Tibial artery (tissue), 4 donors: Measurements from ENCODE around the gene APOA1.
A peak's percentile ranks its signal among the peaks of the same experiment; 100 is the strongest.

Experiments
- DNase-seq, 2 donors: peaks; one replicate each; pipeline ENCODE4 v3.0.0-alpha.2; 2019
- H3K27ac ChIP-seq, 2 donors: fragments of 200-600 bp; sonication (generic) in 1 of 2; 1 replicate in 1 of 2; 2 replicates in 1 of 2; pipeline ENCODE4 v1.5.1; 2018 to 2019; ENCODE audit warnings: mild to moderate bottlenecking in 1 of 2
- H3K27me3 ChIP-seq, 2 donors: fragments of 200-600 bp; sonication (generic) in 1 of 2; one replicate each; pipeline versions ENCODE4 v1.5.1 to v1.6.0; 2016 to 2019
- H3K36me3 ChIP-seq, 3 donors: fragments of 200-600 bp; sonication (generic) in 2 of 3; one replicate each; pipeline ENCODE4 v1.5.1; 2016 to 2019; ENCODE audit warnings: mild to moderate bottlenecking in 2 of 3
- H3K4me1 ChIP-seq, 4 donors: fragments of 200-600 bp; sonication (generic) in 2 of 4; 1 replicate in 3 of 4; 2 replicates in 1 of 4; pipeline ENCODE4 v1.5.1; 2016 to 2019
- H3K4me3 ChIP-seq, 2 donors: fragments of 200-600 bp; sonication (generic) in 1 of 2; 1 replicate in 1 of 2; 2 replicates in 1 of 2; pipeline ENCODE4 v1.5.1; 2018 to 2019; ENCODE audit warnings: mild to moderate bottlenecking in 2 of 2
- H3K9me3 ChIP-seq, 3 donors: fragments of 200-600 bp; sonication (generic) in 1 of 3; one replicate each; pipeline ENCODE4 v1.5.1; 2016 to 2019
- CTCF ChIP-seq, 2 experiments: fragments of 200-600 bp in 1 of 2; fragments of 450-650 bp in 1 of 2; IDR thresholded peaks; one replicate each; pipeline ENCODE4 v1.5.1; 2017 to 2019; ENCODE audit warnings: antibody characterized with exemption in 2 of 2, mild to moderate bottlenecking in 1 of 2, moderate library complexity in 1 of 2
- intact Hi-C: fragments of 100-400 bp; cut with DNase I; formaldehyde crosslinking; loops from one replicate; pipeline ENCODE4 v1.15.0; 2023; ENCODE audit warnings: low total_unique reads

The APOA1 gene

GRCh38 chr11:116831790-116832349 lies 5.6 kb downstream of the APOA1 start:
- no peak for TF ChIP-seq CTCF (IDR thresholded peaks at IDR 0.05)
- no peak overlapping the region for H3K27ac ChIP-seq
- no peaks in the 10 kb centered on the region for H3K9me3 ChIP-seq
- DNase-seq: no peak
- peaks cover 0 to 15% (median 10%) of the 10 kb centered on the region in 4 donors for H3K4me1 ChIP-seq
- no peak overlapping the region for H3K4me3 ChIP-seq
- H3K36me3 ChIP-seq: no peaks in the 10 kb centered on the region
- intact Hi-C loops: no loop called here
- peaks cover 0 to 13% of the 10 kb centered on the region in 2 donors for H3K27me3 ChIP-seq

- Histone ChIP-seq H3K36me3 (no peaks in the 10 kb centered on the region), H3K27me3 (peaks cover 0 to 13% of the 10 kb centered on the region in 2 donors), H3K9me3 (no peaks in the 10 kb centered on the region), H3K27ac (no peak overlapping the region), H3K4me3 (no peak overlapping the region), H3K4me1 (peaks cover 0 to 6% (median 5%) of the 10 kb centered on the region in 4 donors)
- intact Hi-C loops: no loop called here
- no peak for TF ChIP-seq CTCF (IDR thresholded peaks at IDR 0.05)
- DNase-seq: no peak
Observed at GRCh38 chr11:116830184-116830912, 7.1 kb downstream of the APOA1 start.

GRCh38 chr11:116829525-116830183 lies 7.8 kb downstream of the APOA1 start, which contains the start of gene APOC3:
Gene APOC3, plus strand, starts transcription at chr11:116829907. Its CDS starts 676 bp downstream, at chr11:116830583.
- Histone ChIP-seq H3K4me3 (no peak within 1 kb of the TSS), H3K27me3 (peaks cover 0 to 13% of the 10 kb centered on the region in 2 donors), H3K4me1 (no peaks in the 10 kb centered on the region), H3K36me3 (no peaks in the 10 kb centered on the region), H3K27ac (no peak within 1 kb of the TSS), H3K9me3 (no peaks in the 10 kb centered on the region)
- DNase-seq: no peak
- no peak for TF ChIP-seq CTCF (IDR thresholded peaks at IDR 0.05)
- intact Hi-C loops: no loop called here

- no peak for TF ChIP-seq CTCF (IDR thresholded peaks at IDR 0.05)
- Histone ChIP-seq H3K4me3 (no peak overlapping the region), H3K27ac (no peak overlapping the region), H3K27me3 (peaks cover 0 to 13% of the 10 kb centered on the region in 2 donors), H3K4me1 (no peaks in the 10 kb centered on the region), H3K9me3 (no peaks in the 10 kb centered on the region), H3K36me3 (no peaks in the 10 kb centered on the region)
- intact Hi-C loops: no loop called here
- DNase-seq: no peak
Observed at GRCh38 chr11:116828632-116829524, 8.5 kb downstream of the APOA1 start.

- H3K27ac ChIP-seq: no peak overlapping the region
- H3K36me3 ChIP-seq: no peaks in the 10 kb centered on the region
- DNase-seq: peak in 1 of 2 donors; percentile 3
- no peaks in the 10 kb centered on the region for H3K9me3 ChIP-seq
- TF ChIP-seq CTCF (IDR thresholded peaks at IDR 0.05): no peak
- peaks cover 0 to 13% of the 10 kb centered on the region in 2 donors for H3K27me3 ChIP-seq
- intact Hi-C loops: no loop called here
- H3K4me1 ChIP-seq: no peaks in the 10 kb centered on the region
- H3K4me3 ChIP-seq: no peak overlapping the region
Observed at GRCh38 chr11:116827461-116827860, 10.0 kb downstream of the APOA1 start.
